NB4 (cell line): Measurements from ENCODE around the gene SNX17.
"Not testable (repeated sequence)": the region's sequence is repeated elsewhere in the genome, so short reads cannot be mapped to it uniquely, and the experiment has no call there.

ENCODE experiments used
- DNase-seq: peaks from one replicate; pipeline ENCODE4 v3.0.0; 2010; ENCODE audit warnings: low read depth
- H3K4me3 ChIP-seq: one replicate; pipeline ENCODE4 v1.5.1; 2011; ENCODE audit warnings: mild to moderate bottlenecking, low read depth, low read length, moderate library complexity
- MAX ChIP-seq: IDR thresholded peaks from 2 replicates; pipeline ENCODE4 v1.6.1; 2011; ENCODE audit warnings: low read depth, low read length
- MYC ChIP-seq: IDR thresholded peaks from 2 replicates; pipeline ENCODE4 v1.6.1; 2011; ENCODE audit warnings: low read depth, low read length
- POLR2A ChIP-seq: IDR thresholded peaks from 2 replicates; pipeline ENCODE4 v1.6.1; 2011; ENCODE audit warnings: mild to moderate bottlenecking; ENCODE audit not compliant: insufficient read length; ENCODE audit errors: extremely low read depth
- TF ChIP-seq, protein P1 (sequence below): IDR thresholded peaks from one replicate; pipeline ENCODE4 v1.5.1; 2012; ENCODE audit warnings: low read depth, low read length

Gene SNX17

GRCh38 chr2:27421660-27422250 lies 51.3 kb downstream of the SNX17 start:
- no peak for DNase-seq
- H3K4me3 ChIP-seq, result no peak overlapping the region
- TF ChIP-seq POLR2A (no peak), MAX (no peak), MYC (no peak)
- TF ChIP-seq, protein P1, sequence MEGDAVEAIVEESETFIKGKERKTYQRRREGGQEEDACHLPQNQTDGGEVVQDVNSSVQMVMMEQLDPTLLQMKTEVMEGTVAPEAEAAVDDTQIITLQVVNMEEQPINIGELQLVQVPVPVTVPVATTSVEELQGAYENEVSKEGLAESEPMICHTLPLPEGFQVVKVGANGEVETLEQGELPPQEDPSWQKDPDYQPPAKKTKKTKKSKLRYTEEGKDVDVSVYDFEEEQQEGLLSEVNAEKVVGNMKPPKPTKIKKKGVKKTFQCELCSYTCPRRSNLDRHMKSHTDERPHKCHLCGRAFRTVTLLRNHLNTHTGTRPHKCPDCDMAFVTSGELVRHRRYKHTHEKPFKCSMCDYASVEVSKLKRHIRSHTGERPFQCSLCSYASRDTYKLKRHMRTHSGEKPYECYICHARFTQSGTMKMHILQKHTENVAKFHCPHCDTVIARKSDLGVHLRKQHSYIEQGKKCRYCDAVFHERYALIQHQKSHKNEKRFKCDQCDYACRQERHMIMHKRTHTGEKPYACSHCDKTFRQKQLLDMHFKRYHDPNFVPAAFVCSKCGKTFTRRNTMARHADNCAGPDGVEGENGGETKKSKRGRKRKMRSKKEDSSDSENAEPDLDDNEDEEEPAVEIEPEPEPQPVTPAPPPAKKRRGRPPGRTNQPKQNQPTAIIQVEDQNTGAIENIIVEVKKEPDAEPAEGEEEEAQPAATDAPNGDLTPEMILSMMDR, result no peak

GRCh38 chr2:27422958-27423357 lies 52.5 kb downstream of the SNX17 start:
- no peak overlapping the region for H3K4me3 ChIP-seq
- no peak for DNase-seq
- TF ChIP-seq POLR2A (no peak), MAX (no peak), MYC (no peak)
- TF ChIP-seq, protein P1, result no peak

DNA sequence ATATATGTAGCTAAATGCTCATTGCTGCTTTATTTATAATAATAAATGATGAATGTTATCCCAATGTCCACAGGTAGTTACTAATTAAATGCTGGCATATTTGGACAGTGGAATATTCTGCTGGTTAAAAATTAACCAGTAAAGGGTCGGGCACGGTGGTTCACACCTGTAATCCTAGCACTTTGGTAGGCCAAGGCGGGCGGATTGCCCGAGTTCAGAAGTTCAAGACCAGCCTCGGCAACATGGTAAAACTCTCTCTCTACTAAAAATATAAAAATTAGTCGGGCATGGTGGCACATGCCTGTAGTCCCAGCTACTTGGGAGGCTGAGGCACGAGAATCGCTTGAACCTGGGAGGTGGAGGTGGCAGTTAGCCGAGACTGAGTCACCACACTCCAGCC lies 54.6 kb downstream of the SNX17 start:
- DNase-seq, H3K4me3 ChIP-seq: not testable (repeated sequence)
